ENCODE measurements around the gene ERVFRD-1.
"Not testable (repeated sequence)": the region's sequence is repeated elsewhere in the genome, so short reads cannot be mapped to it uniquely, and the experiment has no call there.

ERVFRD-1 gene

DNA sequence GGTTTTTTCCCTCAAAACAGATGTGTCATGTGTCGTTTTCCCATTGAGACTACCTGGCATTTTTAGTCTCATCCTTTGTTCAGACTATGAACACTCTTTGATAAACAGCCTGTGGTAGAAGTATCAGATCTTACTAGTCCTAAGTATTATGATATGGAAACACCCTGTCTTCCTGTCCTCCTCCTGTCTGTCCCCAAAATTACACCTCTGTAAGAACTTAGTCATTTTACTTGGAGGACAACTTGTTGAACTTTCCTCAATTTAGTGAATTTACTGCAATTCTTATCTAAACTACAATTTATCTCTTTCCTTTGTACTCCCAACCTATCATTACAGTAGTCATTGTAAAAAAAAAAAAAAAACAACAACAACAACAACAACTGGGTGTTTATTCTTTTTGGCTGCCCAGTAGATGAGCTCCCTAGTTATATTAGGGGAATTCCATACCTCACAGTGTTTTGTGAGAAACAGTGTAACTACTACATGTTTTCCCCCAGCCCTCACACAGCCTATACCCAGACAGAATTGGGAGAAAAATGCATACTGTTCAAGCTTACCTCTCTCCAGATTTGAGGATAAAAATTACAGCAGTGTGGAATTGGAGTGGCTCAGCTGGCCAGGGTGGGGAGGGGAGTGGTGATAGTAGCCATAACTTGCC, 18.5 kb upstream of the ERVFRD-1 start:
- TF ChIP-seq ZFX (IDR thresholded peaks at IDR 0.05), result no peak
- no peak for TF ChIP-seq CTCF (conservative IDR thresholded peaks at IDR 0.05)
- no peak overlapping the region for H3K27ac ChIP-seq

DNA sequence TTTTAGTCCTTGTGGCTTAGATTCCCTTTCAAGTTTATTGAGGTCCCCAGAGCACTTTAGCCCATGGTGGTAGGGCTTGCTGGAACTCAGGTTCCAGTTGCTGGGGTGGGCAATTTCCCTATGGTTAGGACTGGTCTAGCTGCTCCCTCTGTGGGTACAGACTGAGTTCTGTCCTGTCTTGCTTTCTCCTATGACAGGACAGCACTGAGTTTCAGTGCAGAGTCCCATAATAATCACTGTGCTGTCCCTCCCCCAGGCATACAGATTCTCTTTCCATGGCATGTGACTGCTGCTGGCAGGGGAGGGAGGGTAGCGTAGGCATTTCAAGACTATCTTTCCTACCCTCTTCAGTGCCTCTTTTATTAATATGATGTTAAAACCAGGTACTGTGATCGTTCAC, 17.1 kb upstream of the ERVFRD-1 start:
- TF ChIP-seq ZFX (IDR thresholded peaks at IDR 0.05), result no peak
- TF ChIP-seq CTCF (conservative IDR thresholded peaks at IDR 0.05), result no peak
- no peak overlapping the region for H3K27ac ChIP-seq

DNA sequence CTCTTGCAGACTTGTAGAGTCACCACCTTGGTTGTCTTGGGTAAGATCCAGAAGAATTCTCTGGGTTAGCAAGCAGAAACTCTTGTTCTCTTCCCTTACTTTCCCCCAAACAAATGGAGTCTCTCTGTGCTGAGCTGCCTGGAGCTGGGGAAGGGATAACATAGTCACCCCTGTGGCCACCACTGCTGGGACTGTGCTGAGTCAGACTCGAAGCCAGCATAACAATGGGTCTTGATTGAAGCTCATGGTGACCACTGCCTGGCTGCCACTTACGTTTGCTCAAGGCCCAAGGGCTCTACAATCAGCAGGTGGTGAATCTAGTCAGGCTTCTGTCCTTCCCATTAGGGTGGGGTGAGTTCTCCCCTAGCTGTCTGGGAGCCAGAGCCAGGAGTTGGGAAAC, 15.4 kb upstream of the ERVFRD-1 start:
- H3K27ac ChIP-seq, result peak overlapping the region; percentile 56
- no peak for TF ChIP-seq CTCF (conservative IDR thresholded peaks at IDR 0.05)
- no peak for TF ChIP-seq ZFX (IDR thresholded peaks at IDR 0.05)

- TF ChIP-seq ZFX (IDR thresholded peaks at IDR 0.05) (no peak), CTCF (conservative IDR thresholded peaks at IDR 0.05) (peak; percentile 40; the same call in 1 of the 2 replicates)
- no peak overlapping the region for H3K27ac ChIP-seq
Measured at GRCh38 chr6:11123978-11124377, 12.5 kb upstream of the ERVFRD-1 start.

GRCh38 chr6:11122380-11122779, 10.9 kb upstream of the ERVFRD-1 start:
- TF ChIP-seq CTCF (conservative IDR thresholded peaks at IDR 0.05) (no peak), ZFX (IDR thresholded peaks at IDR 0.05) (no peak)
- H3K27ac ChIP-seq, result no peak overlapping the region

GRCh38 chr6:11121851-11122250, 10.3 kb upstream of the ERVFRD-1 start:
- H3K27ac ChIP-seq, result no peak overlapping the region
- no peak for TF ChIP-seq ZFX (IDR thresholded peaks at IDR 0.05)
- TF ChIP-seq CTCF (conservative IDR thresholded peaks at IDR 0.05), result no peak

DNA sequence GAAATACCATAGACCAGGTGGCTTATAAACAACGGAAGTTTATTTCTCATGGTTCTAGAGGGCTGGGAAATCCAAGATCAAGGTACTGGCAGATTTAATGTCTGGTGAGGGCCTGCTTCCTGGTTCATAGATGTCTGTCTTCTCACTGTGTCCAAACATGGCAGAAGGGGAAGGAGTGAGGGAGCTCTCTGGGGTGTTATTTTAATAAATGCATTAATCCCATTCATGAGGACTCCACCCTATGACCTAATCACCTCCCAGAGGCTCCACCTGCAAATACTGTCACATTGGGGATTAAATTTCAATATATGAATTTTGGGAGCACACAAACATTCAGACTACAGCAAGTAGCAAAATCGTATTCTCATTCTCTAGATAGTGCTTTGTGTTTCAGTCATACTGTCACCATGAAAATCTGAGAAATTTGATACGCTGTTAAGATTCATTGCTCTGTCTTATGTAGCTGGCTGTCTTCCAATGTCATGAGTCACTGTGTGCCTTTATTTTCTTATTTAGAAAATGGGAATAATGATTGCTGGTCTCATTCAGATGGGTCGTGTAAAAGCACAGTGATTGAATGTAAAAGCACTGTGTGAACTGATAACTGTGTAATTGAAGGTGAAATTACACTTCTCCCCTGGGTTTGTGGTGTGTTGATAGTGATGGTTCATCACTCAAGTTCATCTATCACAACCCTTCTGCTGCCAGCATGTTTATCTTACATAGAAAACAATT, 8.9 kb upstream of the ERVFRD-1 start:
- H3K27ac ChIP-seq, result peak overlapping the region; percentile 58; the same call in 1 of the 2 replicates
- no peak for TF ChIP-seq ZFX (IDR thresholded peaks at IDR 0.05)
- TF ChIP-seq CTCF (conservative IDR thresholded peaks at IDR 0.05), result no peak

- not testable (repeated sequence) for H3K27ac ChIP-seq
Measured at GRCh38 chr6:11115808-11116536, 4.4 kb upstream of the ERVFRD-1 start.

Data from C4-2B (cell line).